ENCODE results near the gene CACYBP.
"Not testable (repeated sequence)": the region's sequence is repeated elsewhere in the genome, so short reads cannot be mapped to it uniquely, and the experiment has no call there.

CACYBP gene

DNA sequence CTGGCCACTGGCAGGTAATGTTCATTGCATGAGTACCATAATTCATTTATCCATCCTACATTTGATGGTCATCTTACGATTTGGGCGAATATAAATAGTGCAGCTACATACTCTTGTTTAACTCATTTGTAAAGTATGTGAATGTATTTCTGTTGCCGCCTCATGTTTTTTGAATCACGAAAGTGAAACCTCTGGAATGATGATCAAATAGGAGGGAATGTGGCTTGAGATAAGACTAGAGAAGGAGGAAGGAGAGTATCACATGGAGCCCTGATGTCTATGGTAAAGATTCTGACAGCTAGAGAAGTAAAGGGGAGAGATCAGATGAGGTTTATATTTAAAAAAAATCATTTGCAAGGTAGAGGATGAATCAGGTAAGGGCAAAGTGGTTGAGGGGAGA, 15.5 kb downstream of the CACYBP start:
- H3K36me3 ChIP-seq (ENCODE audit: control insufficient read depth, insufficient read depth, low read length), result peaks cover 7% of the 10 kb centered on the region
- no peak for TF ChIP-seq CTCF (IDR thresholded peaks at IDR 0.05; ENCODE audit: insufficient read depth, low read length, poor library complexity, severe bottlenecking)
- H3K27me3 ChIP-seq (replicated peaks; ENCODE audit: control insufficient read depth, insufficient read depth, low read length), result no peaks in the 10 kb centered on the region
- H3K4me3 ChIP-seq (replicated peaks; ENCODE audit: low read depth, low read length), result no peak overlapping the region
- DNase-seq (ENCODE audit: extremely low read depth, insufficient read length), result no peak

DNA sequence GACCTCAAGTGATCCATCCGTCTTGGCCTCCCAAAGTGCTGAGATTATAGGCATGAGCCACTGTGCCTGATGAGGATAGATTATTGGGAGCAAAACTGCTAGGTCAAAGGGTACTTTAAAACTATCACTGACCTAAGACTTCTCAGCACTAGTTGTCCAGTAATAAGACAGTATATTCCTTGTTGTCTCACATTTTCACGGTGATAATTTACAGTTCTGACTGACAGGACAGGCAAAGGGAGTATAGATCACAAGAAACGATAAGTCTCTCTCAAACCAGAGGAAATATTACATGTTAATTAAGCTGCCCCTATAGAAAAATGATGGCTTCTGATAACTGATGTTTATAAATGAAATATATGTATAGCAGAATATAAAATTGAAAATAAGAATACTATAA, 19.8 kb downstream of the CACYBP start:
- no peak for DNase-seq (ENCODE audit: extremely low read depth, insufficient read length)
- H3K4me3 ChIP-seq (replicated peaks; ENCODE audit: low read depth, low read length), result no peak overlapping the region
- peaks cover 6% of the 10 kb centered on the region for H3K36me3 ChIP-seq (ENCODE audit: control insufficient read depth, insufficient read depth, low read length)
- TF ChIP-seq CTCF (IDR thresholded peaks at IDR 0.05; ENCODE audit: insufficient read depth, low read length, poor library complexity, severe bottlenecking), result no peak
- H3K27me3 ChIP-seq (replicated peaks; ENCODE audit: control insufficient read depth, insufficient read depth, low read length), result no peaks in the 10 kb centered on the region

DNA sequence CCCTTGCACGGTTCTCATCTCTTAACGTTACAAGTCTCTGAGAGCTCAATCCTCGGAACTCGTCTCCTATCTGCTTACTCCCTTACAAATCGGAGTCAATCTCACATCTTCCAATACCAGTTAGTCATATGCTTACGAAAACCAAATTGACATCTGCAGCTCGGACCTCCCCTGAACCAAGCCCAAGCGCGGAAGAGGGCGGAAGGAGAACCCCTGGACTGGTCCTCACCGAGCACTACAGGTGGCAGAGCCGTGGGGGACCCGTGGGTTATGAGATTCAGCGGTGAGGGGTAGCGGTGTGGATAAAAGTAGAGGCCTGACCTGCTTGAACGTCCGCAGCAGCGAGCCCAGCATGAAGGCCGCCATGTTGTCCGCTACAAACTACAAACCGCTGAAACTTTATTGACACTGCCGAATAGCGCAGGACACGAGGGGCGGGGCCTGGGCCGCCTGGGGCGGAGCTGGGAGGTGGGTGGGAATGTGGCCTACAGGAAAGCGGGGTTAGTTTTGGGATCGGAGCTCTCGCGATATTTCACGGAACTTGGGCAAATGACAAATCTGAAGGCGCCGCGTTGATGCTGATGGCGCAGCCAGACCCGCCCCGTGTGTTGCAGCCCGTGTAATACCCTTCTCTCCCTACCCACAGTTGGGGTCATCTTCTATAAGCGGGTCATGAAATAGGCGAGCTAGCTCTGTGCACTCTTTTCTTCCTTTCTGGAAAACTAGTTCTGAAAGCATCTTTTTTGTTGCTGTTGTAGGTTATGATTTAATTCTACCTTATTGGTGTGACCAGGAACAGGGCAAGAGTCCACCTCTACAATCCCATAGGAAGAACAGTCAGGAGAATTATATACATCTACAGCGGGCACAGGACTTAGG, 23.5 kb downstream of the CACYBP start, which contains the start of gene MRPS14:
Gene MRPS14 (minus strand): TSS at position 383 of the 879 bp plus-strand sequence. CDS start 17 bp downstream, at position 366.
- Histone ChIP-seq H3K36me3 (ENCODE audit: control insufficient read depth, insufficient read depth, low read length) (peaks cover 2% of the 10 kb centered on the region; the same call in 1 of the 2 replicates), H3K27me3 (replicated peaks; ENCODE audit: control insufficient read depth, insufficient read depth, low read length) (no peaks in the 10 kb centered on the region), H3K4me3 (replicated peaks; ENCODE audit: low read depth, low read length) (peak within 1 kb of the TSS; percentile 82)
- TF ChIP-seq CTCF (IDR thresholded peaks at IDR 0.05; ENCODE audit: insufficient read depth, low read length, poor library complexity, severe bottlenecking), result no peak
- DNase-seq (ENCODE audit: extremely low read depth, insufficient read length), result peak; percentile 100

GRCh38 chr1:175023922-175024242, 24.1 kb downstream of the CACYBP start:
- H3K36me3 ChIP-seq (ENCODE audit: control insufficient read depth, insufficient read depth, low read length); DNase-seq (ENCODE audit: extremely low read depth, insufficient read length); H3K27me3 ChIP-seq (replicated peaks; ENCODE audit: control insufficient read depth, insufficient read depth, low read length): not testable (repeated sequence)
- H3K4me3 ChIP-seq (replicated peaks; ENCODE audit: low read depth, low read length), result peak overlapping the region; percentile 61

DNA sequence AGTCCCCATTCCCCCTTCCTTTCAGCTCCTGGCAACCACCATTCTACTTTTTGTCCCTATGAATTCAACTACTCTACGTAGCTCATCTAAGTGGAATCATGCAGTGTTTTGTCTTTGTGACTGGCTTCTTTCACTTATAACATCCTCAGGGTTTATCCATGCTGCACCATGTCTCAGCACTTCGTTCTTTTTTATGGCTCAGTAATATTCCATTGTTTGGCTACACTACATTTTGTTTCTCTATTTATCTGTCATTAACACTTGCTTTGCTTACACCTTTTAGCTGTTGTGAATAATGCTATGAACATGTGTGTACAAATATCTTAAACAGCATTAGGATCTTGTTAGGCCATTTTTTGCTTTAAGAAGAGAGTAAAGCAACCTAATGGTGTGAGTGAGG, 25.0 kb downstream of the CACYBP start:
- Histone ChIP-seq H3K36me3 (ENCODE audit: control insufficient read depth, insufficient read depth, low read length) (peaks cover 2% of the 10 kb centered on the region; the same call in 1 of the 2 replicates), H3K27me3 (replicated peaks; ENCODE audit: control insufficient read depth, insufficient read depth, low read length) (no peaks in the 10 kb centered on the region), H3K4me3 (replicated peaks; ENCODE audit: low read depth, low read length) (no peak overlapping the region)
- TF ChIP-seq CTCF (IDR thresholded peaks at IDR 0.05; ENCODE audit: insufficient read depth, low read length, poor library complexity, severe bottlenecking), result no peak
- no peak for DNase-seq (ENCODE audit: extremely low read depth, insufficient read length)

DNA sequence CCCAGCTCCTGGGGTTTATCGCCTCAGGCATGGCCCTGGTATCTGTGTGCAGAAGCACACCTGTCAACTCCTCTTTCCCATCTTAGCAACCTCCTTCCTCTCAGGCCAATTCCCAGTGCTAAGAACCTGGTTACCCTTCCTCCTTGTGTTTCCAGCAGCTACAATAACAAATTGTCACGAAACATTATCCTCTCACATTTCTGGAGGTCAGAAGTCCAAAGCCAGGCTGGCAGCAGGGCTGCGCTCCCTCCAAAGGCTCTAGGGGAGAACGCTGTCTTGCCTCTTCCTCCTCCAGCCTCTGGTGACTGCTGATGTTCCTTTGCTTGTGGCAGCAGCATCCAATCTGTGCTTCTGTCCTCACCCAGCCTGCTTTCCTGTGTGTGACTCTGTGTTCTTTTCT, 34.2 kb downstream of the CACYBP start:
- Histone ChIP-seq H3K4me3 (replicated peaks; ENCODE audit: low read depth, low read length) (no peak overlapping the region), H3K27me3 (replicated peaks; ENCODE audit: control insufficient read depth, insufficient read depth, low read length) (no peaks in the 10 kb centered on the region), H3K36me3 (ENCODE audit: control insufficient read depth, insufficient read depth, low read length) (no peaks in the 10 kb centered on the region)
- TF ChIP-seq CTCF (IDR thresholded peaks at IDR 0.05; ENCODE audit: insufficient read depth, low read length, poor library complexity, severe bottlenecking), result no peak
- no peak for DNase-seq (ENCODE audit: extremely low read depth, insufficient read length)
